H1 (cell line): ENCODE results near the gene PPP1R1C. TPM values are rescaled to one million over a fixed set of nuclear protein-coding genes. Genes with fewer than 3 reads are reported as not detected.

ENCODE experiments used
- JUN ChIP-seq: IDR thresholded peaks from 2 replicates; pipeline ENCODE4 v1.6.1; 2011; ENCODE audit warnings: low read depth, mild to moderate bottlenecking, improper control_type of control experiment, low read length
- MAX ChIP-seq: IDR thresholded peaks from 2 replicates; pipeline ENCODE4 v1.6.1; 2012; ENCODE audit warnings: inconsistent platforms
- polyA plus RNA-seq, 7 experiments: library from polyadenylated mRNA; depleted of rRNA in 3 of 7; stranded (reverse) in 5 of 7; unstranded in 2 of 7; fragments of >200 nt in 5 of 7; fragments of 200-250 nt in 2 of 7; gene quantifications; 1 replicate in 5 of 7; 2 replicates in 1 of 7; 4 replicates in 1 of 7; pipeline versions ENCODE4 v1.2.1 to v1.2.3, GENCODE V29; 2011 to 2013; ENCODE audit warnings: missing spikeins in 2 of 7, mixed read lengths in 2 of 7
- total RNA-seq: library from RNA; stranded (reverse); fragmentation: NEBNext Ultra II Directional; extraction: Animal tissue kit (Norgen Biotek cat#: 25700); gene quantifications from 2 replicates; pipeline ENCODE4 v1.2.1, GENCODE V29; 2021

Gene PPP1R1C
- total and polyA plus RNA-seq, 2 of the 8 experiments (the other 6 are each of a cell fraction or from before 2014, with no cell fraction given), result 1.3 to 5.3 TPM

- TF ChIP-seq JUN (no peak), MAX (no peak)
These were observed 131.1 kb downstream of the PPP1R1C start (continued) for GRCh38 chr2:182116774-182117173.
